ENCODE data around the gene WRAP53. TPM values are rescaled to one million over a fixed set of nuclear protein-coding genes. Genes with fewer than 3 reads are reported as not detected.

Gene WRAP53
- total and polyA plus RNA-seq, 2 of the 13 experiments (the other 11 are each of a cell fraction or from before 2014, with no cell fraction given), result 7.0 to 19.5 TPM

DNA sequence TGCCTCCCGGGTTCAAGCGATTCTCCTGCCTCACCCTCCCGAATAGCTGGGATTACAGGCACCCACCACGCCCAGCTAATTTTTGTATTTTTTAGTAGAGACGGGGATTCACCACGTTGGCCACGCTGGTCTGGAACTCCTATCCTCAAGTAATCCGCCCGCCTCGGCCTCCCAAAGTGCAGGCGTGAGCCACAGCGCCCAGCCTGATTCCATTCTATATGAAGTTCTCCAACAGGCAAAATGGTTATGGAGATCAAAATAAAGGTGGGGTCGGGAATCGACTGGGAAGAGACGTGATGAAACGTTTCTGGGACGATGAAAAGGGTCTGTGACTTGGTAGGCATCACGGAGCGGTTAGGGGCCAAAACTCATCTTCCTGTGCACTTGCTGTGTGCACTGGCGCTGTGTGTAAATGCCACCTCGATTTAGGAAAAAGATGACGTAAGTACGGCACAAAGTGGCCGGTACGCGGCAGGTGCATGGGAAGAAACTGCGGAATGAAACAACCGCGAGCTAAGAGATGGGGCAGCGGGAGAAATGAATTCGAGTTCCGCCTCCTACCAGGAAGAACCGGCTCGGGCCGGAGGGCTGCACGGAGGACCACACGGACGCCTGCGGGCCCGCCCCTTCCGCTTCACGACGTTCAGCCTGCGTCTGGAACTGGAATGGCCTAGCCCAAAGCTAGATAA, 2.6 kb upstream of the WRAP53 start (continued):
- TF ChIP-seq, protein P1, sequence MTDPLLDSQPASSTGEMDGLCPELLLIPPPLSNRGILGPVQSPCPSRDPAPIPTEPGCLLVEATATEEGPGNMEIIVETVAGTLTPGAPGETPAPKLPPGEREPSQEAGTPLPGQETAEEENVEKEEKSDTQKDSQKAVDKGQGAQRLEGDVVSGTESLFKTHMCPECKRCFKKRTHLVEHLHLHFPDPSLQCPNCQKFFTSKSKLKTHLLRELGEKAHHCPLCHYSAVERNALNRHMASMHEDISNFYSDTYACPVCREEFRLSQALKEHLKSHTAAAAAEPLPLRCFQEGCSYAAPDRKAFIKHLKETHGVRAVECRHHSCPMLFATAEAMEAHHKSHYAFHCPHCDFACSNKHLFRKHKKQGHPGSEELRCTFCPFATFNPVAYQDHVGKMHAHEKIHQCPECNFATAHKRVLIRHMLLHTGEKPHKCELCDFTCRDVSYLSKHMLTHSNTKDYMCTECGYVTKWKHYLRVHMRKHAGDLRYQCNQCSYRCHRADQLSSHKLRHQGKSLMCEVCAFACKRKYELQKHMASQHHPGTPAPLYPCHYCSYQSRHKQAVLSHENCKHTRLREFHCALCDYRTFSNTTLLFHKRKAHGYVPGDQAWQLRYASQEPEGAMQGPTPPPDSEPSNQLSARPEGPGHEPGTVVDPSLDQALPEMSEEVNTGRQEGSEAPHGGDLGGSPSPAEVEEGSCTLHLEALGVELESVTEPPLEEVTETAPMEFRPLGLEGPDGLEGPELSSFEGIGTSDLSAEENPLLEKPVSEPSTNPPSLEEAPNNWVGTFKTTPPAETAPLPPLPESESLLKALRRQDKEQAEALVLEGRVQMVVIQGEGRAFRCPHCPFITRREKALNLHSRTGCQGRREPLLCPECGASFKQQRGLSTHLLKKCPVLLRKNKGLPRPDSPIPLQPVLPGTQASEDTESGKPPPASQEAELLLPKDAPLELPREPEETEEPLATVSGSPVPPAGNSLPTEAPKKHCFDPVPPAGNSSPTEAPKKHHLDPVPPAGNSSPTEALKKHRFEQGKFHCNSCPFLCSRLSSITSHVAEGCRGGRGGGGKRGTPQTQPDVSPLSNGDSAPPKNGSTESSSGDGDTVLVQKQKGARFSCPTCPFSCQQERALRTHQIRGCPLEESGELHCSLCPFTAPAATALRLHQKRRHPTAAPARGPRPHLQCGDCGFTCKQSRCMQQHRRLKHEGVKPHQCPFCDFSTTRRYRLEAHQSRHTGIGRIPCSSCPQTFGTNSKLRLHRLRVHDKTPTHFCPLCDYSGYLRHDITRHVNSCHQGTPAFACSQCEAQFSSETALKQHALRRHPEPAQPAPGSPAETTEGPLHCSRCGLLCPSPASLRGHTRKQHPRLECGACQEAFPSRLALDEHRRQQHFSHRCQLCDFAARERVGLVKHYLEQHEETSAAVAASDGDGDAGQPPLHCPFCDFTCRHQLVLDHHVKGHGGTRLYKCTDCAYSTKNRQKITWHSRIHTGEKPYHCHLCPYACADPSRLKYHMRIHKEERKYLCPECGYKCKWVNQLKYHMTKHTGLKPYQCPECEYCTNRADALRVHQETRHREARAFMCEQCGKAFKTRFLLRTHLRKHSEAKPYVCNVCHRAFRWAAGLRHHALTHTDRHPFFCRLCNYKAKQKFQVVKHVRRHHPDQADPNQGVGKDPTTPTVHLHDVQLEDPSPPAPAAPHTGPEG (CRISPR knock-in tag; IDR thresholded peaks at IDR 0.05), result peak; percentile 14; the same call in 1 of the 2 replicates
- 0 out of 2 replicates have a peak, but pooled peaks have one; percentile 39 for TF ChIP-seq ZBTB38 (CRISPR knock-in tag; IDR thresholded peaks at IDR 0.05)
- TF ChIP-seq, protein P2, sequence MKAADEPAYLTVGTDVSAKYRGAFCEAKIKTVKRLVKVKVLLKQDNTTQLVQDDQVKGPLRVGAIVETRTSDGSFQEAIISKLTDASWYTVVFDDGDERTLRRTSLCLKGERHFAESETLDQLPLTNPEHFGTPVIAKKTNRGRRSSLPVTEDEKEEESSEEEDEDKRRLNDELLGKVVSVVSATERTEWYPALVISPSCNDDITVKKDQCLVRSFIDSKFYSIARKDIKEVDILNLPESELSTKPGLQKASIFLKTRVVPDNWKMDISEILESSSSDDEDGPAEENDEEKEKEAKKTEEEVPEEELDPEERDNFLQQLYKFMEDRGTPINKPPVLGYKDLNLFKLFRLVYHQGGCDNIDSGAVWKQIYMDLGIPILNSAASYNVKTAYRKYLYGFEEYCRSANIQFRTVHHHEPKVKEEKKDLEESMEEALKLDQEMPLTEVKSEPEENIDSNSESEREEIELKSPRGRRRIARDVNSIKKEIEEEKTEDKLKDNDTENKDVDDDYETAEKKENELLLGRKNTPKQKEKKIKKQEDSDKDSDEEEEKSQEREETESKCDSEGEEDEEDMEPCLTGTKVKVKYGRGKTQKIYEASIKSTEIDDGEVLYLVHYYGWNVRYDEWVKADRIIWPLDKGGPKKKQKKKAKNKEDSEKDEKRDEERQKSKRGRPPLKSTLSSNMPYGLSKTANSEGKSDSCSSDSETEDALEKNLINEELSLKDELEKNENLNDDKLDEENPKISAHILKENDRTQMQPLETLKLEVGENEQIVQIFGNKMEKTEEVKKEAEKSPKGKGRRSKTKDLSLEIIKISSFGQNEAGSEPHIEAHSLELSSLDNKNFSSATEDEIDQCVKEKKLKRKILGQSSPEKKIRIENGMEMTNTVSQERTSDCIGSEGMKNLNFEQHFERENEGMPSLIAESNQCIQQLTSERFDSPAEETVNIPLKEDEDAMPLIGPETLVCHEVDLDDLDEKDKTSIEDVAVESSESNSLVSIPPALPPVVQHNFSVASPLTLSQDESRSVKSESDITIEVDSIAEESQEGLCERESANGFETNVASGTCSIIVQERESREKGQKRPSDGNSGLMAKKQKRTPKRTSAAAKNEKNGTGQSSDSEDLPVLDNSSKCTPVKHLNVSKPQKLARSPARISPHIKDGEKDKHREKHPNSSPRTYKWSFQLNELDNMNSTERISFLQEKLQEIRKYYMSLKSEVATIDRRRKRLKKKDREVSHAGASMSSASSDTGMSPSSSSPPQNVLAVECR (CRISPR knock-in tag; IDR thresholded peaks at IDR 0.05; ENCODE audit: borderline replicate concordance), result peak; percentile 66
- TF ChIP-seq, protein P3, sequence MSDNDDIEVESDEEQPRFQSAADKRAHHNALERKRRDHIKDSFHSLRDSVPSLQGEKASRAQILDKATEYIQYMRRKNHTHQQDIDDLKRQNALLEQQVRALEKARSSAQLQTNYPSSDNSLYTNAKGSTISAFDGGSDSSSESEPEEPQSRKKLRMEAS (IDR thresholded peaks at IDR 0.05), result peak; percentile 83; the same call in 1 of the 2 replicates
- TF ChIP-seq ATF1 (CRISPR knock-in tag; IDR thresholded peaks at IDR 0.05), result peak; percentile 17
- 0 out of 2 replicates have a peak, but pooled peaks have one; percentile 48 for TF ChIP-seq ETV6 (CRISPR knock-in tag; conservative IDR thresholded peaks at IDR 0.05)
- TF ChIP-seq CREM (IDR thresholded peaks at IDR 0.05), result 0 out of 2 replicates have a peak, but pooled peaks have one; percentile 14
- TF ChIP-seq CREM (CRISPR knock-in tag; IDR thresholded peaks at IDR 0.05), result no peak
- TF ChIP-seq POLR2A (IDR thresholded peaks at IDR 0.05; ENCODE audit: insufficient read depth in 1 of 2, low read depth in 2 of 2, low read length in 2 of 2), result peak; percentile 47 to 62; a peak in 3 of 4 replicates
- peak; percentile 52; the same call in 1 of the 2 replicates for TF ChIP-seq KDM5B (CRISPR knock-in tag; IDR thresholded peaks at IDR 0.05; ENCODE audit: borderline replicate concordance)
- TF ChIP-seq ZNF7 (CRISPR knock-in tag; IDR thresholded peaks at IDR 0.05), result no peak
- TF ChIP-seq, protein P4, sequence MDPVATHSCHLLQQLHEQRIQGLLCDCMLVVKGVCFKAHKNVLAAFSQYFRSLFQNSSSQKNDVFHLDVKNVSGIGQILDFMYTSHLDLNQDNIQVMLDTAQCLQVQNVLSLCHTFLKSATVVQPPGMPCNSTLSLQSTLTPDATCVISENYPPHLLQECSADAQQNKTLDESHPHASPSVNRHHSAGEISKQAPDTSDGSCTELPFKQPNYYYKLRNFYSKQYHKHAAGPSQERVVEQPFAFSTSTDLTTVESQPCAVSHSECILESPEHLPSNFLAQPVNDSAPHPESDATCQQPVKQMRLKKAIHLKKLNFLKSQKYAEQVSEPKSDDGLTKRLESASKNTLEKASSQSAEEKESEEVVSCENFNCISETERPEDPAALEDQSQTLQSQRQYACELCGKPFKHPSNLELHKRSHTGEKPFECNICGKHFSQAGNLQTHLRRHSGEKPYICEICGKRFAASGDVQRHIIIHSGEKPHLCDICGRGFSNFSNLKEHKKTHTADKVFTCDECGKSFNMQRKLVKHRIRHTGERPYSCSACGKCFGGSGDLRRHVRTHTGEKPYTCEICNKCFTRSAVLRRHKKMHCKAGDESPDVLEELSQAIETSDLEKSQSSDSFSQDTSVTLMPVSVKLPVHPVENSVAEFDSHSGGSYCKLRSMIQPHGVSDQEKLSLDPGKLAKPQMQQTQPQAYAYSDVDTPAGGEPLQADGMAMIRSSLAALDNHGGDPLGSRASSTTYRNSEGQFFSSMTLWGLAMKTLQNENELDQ (CRISPR knock-in tag; IDR thresholded peaks at IDR 0.05; ENCODE audit: borderline replicate concordance), result no peak
- TF ChIP-seq MEIS2 (CRISPR knock-in tag; IDR thresholded peaks at IDR 0.05), result no peak
- peak; percentile 69 for TF ChIP-seq YY1 (IDR thresholded peaks at IDR 0.05; ENCODE audit: insufficient read depth, insufficient replicate concordance, low read depth, low read length)
- peak; percentile 6; the same call in 1 of the 2 replicates for TF ChIP-seq CEBPG (CRISPR knock-in tag; IDR thresholded peaks at IDR 0.05)
- TF ChIP-seq RAD21 (CRISPR knock-in tag; IDR thresholded peaks at IDR 0.05), result 0 out of 2 replicates have a peak, but pooled peaks have one; percentile 9
- TF ChIP-seq ZNF766 (CRISPR knock-in tag; IDR thresholded peaks at IDR 0.05; ENCODE audit: borderline replicate concordance), result 0 out of 2 replicates have a peak, but pooled peaks have one; percentile 6
- peak; percentile 93 for TF ChIP-seq GABPB1 (CRISPR knock-in tag; IDR thresholded peaks at IDR 0.05)
